Stimulated activated naive B cell treated with anti-CD40 and anti-IgM and Interleukin-4, amounts not matched to agents 10 μg/mL and 1 μg/mL and 100 μg/mL, for 72 hours (primary cell): Measurements from ENCODE around the gene MAP6.
"Not testable (repeated sequence)": the region's sequence is repeated elsewhere in the genome, so short reads cannot be mapped to it uniquely, and the experiment has no call there.

ENCODE experiments used
- ATAC-seq, 2 donors: fragments of 150-1000 bp; cut with Tn5 transposase; replicated peaks; 2 replicates each; pipeline ENCODE4 v1.10.0; 2021; ENCODE audit warnings: moderate library complexity in 1 of 2
- DNase-seq: peaks from one replicate; pipeline ENCODE4 v3.0.0; 2021
- H3K27ac Mint-ChIP-seq: one replicate; pipeline ENCODE4 v1.8.0; 2022; ENCODE audit warnings: mild to moderate bottlenecking, mixed read lengths
- H3K27me3 Mint-ChIP-seq, 2 donors: one replicate each; pipeline ENCODE4 v1.8.0; 2022; ENCODE audit warnings: mixed read lengths in 2 of 2
- H3K36me3 Mint-ChIP-seq, 2 donors: one replicate each; pipeline ENCODE4 v1.8.0; 2022; ENCODE audit warnings: mixed read lengths in 2 of 2, mild to moderate bottlenecking in 1 of 2
- H3K4me1 Mint-ChIP-seq, 2 donors: one replicate each; pipeline ENCODE4 v1.8.0; 2022; ENCODE audit warnings: mixed read lengths in 2 of 2, mild to moderate bottlenecking in 1 of 2
- H3K4me3 Mint-ChIP-seq, 2 donors: one replicate each; pipeline ENCODE4 v1.8.0; 2022; ENCODE audit warnings: mild to moderate bottlenecking in 2 of 2, mixed read lengths in 2 of 2, moderate library complexity in 1 of 2
- H3K9me3 Mint-ChIP-seq, 2 donors: one replicate each; pipeline ENCODE4 v1.8.0; 2022; ENCODE audit warnings: mixed read lengths in 2 of 2, mild to moderate bottlenecking in 1 of 2

The MAP6 gene

GRCh38 chr11:75668451-75669297 lies at the start of gene MAP6:
MAP6 (minus strand) TSS chr11:75669038; CDS start chr11:75668369, 669 bp downstream.
- H3K27ac Mint-ChIP-seq = peak within 1 kb of the TSS; percentile 80
- H3K4me1 Mint-ChIP-seq = peaks cover 13 to 21% of the 10 kb centered on the region in 2 donors
- peak; percentile 53 to 56 for ATAC-seq
- peaks cover 1 to 4% of the 10 kb centered on the region in 2 donors for H3K36me3 Mint-ChIP-seq
- peaks cover 48 to 58% of the 10 kb centered on the region in 2 donors for H3K27me3 Mint-ChIP-seq
- no peak for DNase-seq
- H3K9me3 Mint-ChIP-seq = peaks cover 0 to 2% of the 10 kb centered on the region in 2 donors
- peak within 1 kb of the TSS; percentile 82 to 94 for H3K4me3 Mint-ChIP-seq

GRCh38 chr11:75717608-75718418 lies 49.0 kb upstream of the MAP6 start, which contains the start of gene MOGAT2:
MOGAT2 (plus strand) TSS chr11:75717838; CDS start chr11:75717889, 51 bp downstream.
- Mint-ChIP-seq H3K9me3 (no peaks in the 10 kb centered on the region), H3K4me3 (no peak within 1 kb of the TSS), H3K36me3 (no peaks in the 10 kb centered on the region), H3K4me1 (peaks cover 10 to 14% of the 10 kb centered on the region in 2 donors), H3K27ac (peak within 1 kb of the TSS; percentile 81), H3K27me3 (peaks cover 15 to 31% of the 10 kb centered on the region in 2 donors)
- DNase-seq = no peak
- no peak for ATAC-seq

- no peak overlapping the region for H3K4me3 Mint-ChIP-seq
- DNase-seq (no peak), ATAC-seq (no peak)
- H3K36me3 Mint-ChIP-seq = no peaks in the 10 kb centered on the region
- peaks cover 15 to 31% of the 10 kb centered on the region in 2 donors for H3K27me3 Mint-ChIP-seq
- H3K9me3 Mint-ChIP-seq = no peaks in the 10 kb centered on the region
- H3K4me1 Mint-ChIP-seq = peaks cover 10 to 14% of the 10 kb centered on the region in 2 donors
- no peak overlapping the region for H3K27ac Mint-ChIP-seq
Observed at GRCh38 chr11:75716659-75717058, 47.8 kb upstream of the MAP6 start.

- H3K4me1 Mint-ChIP-seq = peaks cover 10 to 14% of the 10 kb centered on the region in 2 donors
- no peaks in the 10 kb centered on the region for H3K9me3 Mint-ChIP-seq
- no peaks in the 10 kb centered on the region for H3K36me3 Mint-ChIP-seq
- no peak overlapping the region for H3K4me3 Mint-ChIP-seq
- H3K27me3 Mint-ChIP-seq = peaks cover 15 to 31% of the 10 kb centered on the region in 2 donors
- no peak for DNase-seq
- ATAC-seq = no peak
- H3K27ac Mint-ChIP-seq = no peak overlapping the region
Observed at GRCh38 chr11:75715688-75716087, 46.9 kb upstream of the MAP6 start.

DNA sequence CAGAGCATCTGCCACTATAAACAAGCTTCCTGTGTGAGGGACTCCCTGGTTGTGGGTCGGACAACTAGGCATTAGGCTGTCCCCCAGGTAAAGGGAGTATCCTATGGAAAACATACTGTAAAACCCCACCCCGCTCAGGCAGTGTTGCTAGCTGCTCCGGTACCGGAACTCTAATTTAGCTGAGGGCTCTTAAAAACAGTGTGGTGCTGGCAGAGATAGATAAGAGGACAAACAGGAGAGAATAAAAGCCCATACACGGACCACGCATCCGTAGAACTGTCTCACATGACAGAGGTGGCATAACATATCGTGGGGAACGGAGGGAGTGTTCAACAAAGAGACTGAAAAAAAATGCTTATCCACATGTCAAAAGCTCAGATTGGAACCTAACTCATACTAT lies 45.4 kb upstream of the MAP6 start:
- H3K9me3 Mint-ChIP-seq = no peaks in the 10 kb centered on the region
- ATAC-seq (no peak), DNase-seq (no peak)
- peaks cover 15 to 31% of the 10 kb centered on the region in 2 donors for H3K27me3 Mint-ChIP-seq
- H3K36me3 Mint-ChIP-seq = no peaks in the 10 kb centered on the region
- H3K4me3 Mint-ChIP-seq = no peak overlapping the region
- no peak overlapping the region for H3K27ac Mint-ChIP-seq
- H3K4me1 Mint-ChIP-seq = peaks cover 9 to 14% of the 10 kb centered on the region in 2 donors

GRCh38 chr11:75706260-75706729 lies 37.5 kb upstream of the MAP6 start:
- H3K4me3 Mint-ChIP-seq = peak overlapping the region; percentile 19 to 62
- no peaks in the 10 kb centered on the region for H3K36me3 Mint-ChIP-seq
- peaks cover 6 to 11% of the 10 kb centered on the region in 2 donors for H3K27me3 Mint-ChIP-seq
- ATAC-seq = peak; percentile 93 to 95
- H3K9me3 Mint-ChIP-seq = no peaks in the 10 kb centered on the region
- DNase-seq = peak; percentile 49
- H3K27ac Mint-ChIP-seq = peak overlapping the region; percentile 38
- H3K4me1 Mint-ChIP-seq = peaks cover 13 to 16% of the 10 kb centered on the region in 2 donors

DNA sequence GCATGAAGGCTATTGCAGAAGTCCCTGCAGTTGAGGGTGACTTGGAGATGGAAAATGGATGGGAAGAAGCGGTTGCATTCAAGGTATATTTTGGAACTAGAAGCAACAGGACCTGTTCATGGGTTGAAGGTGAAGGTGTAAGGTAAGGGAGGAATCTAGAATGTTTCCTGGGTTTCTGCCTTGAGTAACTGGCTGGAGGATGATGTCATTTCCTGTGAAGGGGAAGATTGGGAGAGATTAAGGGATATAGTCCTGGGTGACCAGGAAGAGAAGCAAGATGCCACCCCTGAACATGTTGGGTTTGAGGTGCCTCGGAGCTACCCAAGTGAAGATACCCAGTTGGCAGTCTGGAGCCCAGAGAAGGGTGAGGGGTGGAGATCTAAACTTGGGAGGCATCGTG lies 36.7 kb upstream of the MAP6 start:
- Mint-ChIP-seq H3K9me3 (no peaks in the 10 kb centered on the region), H3K36me3 (no peaks in the 10 kb centered on the region), H3K27me3 (peaks cover 6 to 11% of the 10 kb centered on the region in 2 donors), H3K4me1 (peaks cover 13 to 16% of the 10 kb centered on the region in 2 donors), H3K27ac (peak overlapping the region; percentile 81), H3K4me3 (peak overlapping the region in 1 of 2 donors; percentile 1)
- DNase-seq (no peak), ATAC-seq (no peak)

GRCh38 chr11:75703695-75704237 lies 34.9 kb upstream of the MAP6 start:
- ATAC-seq = no peak
- no peak for DNase-seq
- no peaks in the 10 kb centered on the region for H3K36me3 Mint-ChIP-seq
- peaks cover 13 to 16% of the 10 kb centered on the region in 2 donors for H3K4me1 Mint-ChIP-seq
- H3K27me3 Mint-ChIP-seq = peaks cover 18 to 21% of the 10 kb centered on the region in 2 donors
- H3K4me3 Mint-ChIP-seq = no peak overlapping the region
- H3K27ac Mint-ChIP-seq = no peak overlapping the region
- H3K9me3 Mint-ChIP-seq = no peaks in the 10 kb centered on the region

DNA sequence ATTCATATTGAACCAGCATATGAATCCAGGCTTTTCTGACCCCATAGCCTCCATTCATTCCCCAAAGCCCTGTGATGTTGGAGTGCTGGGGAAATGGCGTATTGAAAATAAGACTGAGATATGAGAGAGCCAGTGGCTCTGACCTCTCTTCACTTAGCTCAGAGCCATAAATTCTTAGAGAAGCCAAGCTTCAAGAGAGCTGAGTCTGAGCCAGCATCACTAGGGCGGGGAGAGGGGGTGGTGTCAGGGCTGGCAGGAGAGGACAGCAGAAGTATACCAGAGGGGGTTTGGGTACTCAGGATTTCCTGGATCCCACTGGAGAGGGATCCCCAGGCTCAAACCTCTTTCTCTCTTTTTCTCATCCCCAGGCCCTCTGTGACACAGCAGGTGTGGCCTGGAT lies 32.1 kb upstream of the MAP6 start:
- ATAC-seq = no peak
- Mint-ChIP-seq H3K4me3 (no peak overlapping the region), H3K36me3 (peaks cover 0 to 3% of the 10 kb centered on the region in 2 donors), H3K27me3 (peaks cover 35 to 36% of the 10 kb centered on the region in 2 donors), H3K9me3 (no peaks in the 10 kb centered on the region), H3K27ac (no peak overlapping the region), H3K4me1 (peaks cover 7 to 13% of the 10 kb centered on the region in 2 donors)
- DNase-seq = no peak

GRCh38 chr11:75697906-75698581 lies 29.2 kb upstream of the MAP6 start:
- Mint-ChIP-seq H3K36me3 (peaks cover 0 to 6% of the 10 kb centered on the region in 2 donors), H3K4me1 (peaks cover 0 to 7% of the 10 kb centered on the region in 2 donors), H3K27ac (no peak overlapping the region), H3K9me3 (peaks cover 2 to 6% of the 10 kb centered on the region in 2 donors), H3K27me3 (peaks cover 23 to 30% of the 10 kb centered on the region in 2 donors), H3K4me3 (no peak overlapping the region)
- DNase-seq = no peak
- ATAC-seq = no peak

DNA sequence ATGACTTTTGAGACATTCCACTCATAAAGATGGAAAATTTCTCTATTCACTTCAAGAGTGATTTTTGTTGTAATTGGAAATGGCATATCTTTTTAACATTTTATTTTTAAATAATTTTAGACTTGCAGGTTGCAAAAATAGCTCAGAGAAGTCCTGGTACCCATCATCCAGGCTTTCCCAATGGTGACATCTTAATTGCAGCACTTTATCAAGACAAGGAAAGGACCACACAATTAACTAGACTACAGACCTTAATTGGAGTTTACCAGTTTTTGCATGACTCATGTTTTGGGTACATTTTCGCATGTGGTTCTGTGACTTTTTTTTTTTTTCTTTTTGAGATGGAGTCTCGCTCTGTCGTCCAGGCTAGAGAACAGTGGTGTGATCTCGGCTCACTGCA lies 23.0 kb upstream of the MAP6 start:
- no peak for ATAC-seq

GRCh38 chr11:75689863-75690609 lies 21.2 kb upstream of the MAP6 start:
- Mint-ChIP-seq H3K4me1 (peaks cover 34 to 53% of the 10 kb centered on the region in 2 donors), H3K27me3 (no peaks in the 10 kb centered on the region), H3K4me3 (peak overlapping the region; percentile 75 to 76), H3K27ac (peak overlapping the region; percentile 93), H3K36me3 (peaks cover 8 to 26% of the 10 kb centered on the region in 2 donors), H3K9me3 (peaks cover 20 to 21% of the 10 kb centered on the region in 2 donors)
- DNase-seq (peak; percentile 58), ATAC-seq (peak; percentile 86 to 87)

More for the DNA sequence above, 23.0 kb upstream of the MAP6 start:
- H3K4me1 Mint-ChIP-seq = peaks cover 34 to 52% of the 10 kb centered on the region in 2 donors
- H3K36me3 Mint-ChIP-seq = peaks cover 0 to 14% of the 10 kb centered on the region in 2 donors
- peak overlapping the region; percentile 42 for H3K27ac Mint-ChIP-seq
- DNase-seq = no peak
- no peak overlapping the region for H3K4me3 Mint-ChIP-seq
- peaks cover 7 to 13% of the 10 kb centered on the region in 2 donors for H3K9me3 Mint-ChIP-seq
- H3K27me3 Mint-ChIP-seq = peaks cover 5 to 8% of the 10 kb centered on the region in 2 donors

- peaks cover 26 to 27% of the 10 kb centered on the region in 2 donors for H3K9me3 Mint-ChIP-seq
- H3K27me3 Mint-ChIP-seq = peaks cover 11 to 12% of the 10 kb centered on the region in 2 donors
- peaks cover 12 to 23% of the 10 kb centered on the region in 2 donors for H3K36me3 Mint-ChIP-seq
- not testable (repeated sequence) for ATAC-seq, DNase-seq, H3K27ac Mint-ChIP-seq, H3K4me3 Mint-ChIP-seq
- H3K4me1 Mint-ChIP-seq = peaks cover 15 to 24% of the 10 kb centered on the region in 2 donors
Observed at GRCh38 chr11:75683856-75684255, 15.0 kb upstream of the MAP6 start.
